Measurements from ENCODE around the gene TMEM11.
"Not testable (repeated sequence)": the region's sequence is repeated elsewhere in the genome, so short reads cannot be mapped to it uniquely, and the experiment has no call there.

TMEM11 gene

GRCh38 chr17:21233581-21234347 lies 19.8 kb upstream of the TMEM11 start:
- no peak overlapping the region for H3K27ac ChIP-seq
- POLR2A ChIA-PET (ENCODE audit: low non-redundant PET), result no interaction called here
- TF ChIP-seq, protein P1, sequence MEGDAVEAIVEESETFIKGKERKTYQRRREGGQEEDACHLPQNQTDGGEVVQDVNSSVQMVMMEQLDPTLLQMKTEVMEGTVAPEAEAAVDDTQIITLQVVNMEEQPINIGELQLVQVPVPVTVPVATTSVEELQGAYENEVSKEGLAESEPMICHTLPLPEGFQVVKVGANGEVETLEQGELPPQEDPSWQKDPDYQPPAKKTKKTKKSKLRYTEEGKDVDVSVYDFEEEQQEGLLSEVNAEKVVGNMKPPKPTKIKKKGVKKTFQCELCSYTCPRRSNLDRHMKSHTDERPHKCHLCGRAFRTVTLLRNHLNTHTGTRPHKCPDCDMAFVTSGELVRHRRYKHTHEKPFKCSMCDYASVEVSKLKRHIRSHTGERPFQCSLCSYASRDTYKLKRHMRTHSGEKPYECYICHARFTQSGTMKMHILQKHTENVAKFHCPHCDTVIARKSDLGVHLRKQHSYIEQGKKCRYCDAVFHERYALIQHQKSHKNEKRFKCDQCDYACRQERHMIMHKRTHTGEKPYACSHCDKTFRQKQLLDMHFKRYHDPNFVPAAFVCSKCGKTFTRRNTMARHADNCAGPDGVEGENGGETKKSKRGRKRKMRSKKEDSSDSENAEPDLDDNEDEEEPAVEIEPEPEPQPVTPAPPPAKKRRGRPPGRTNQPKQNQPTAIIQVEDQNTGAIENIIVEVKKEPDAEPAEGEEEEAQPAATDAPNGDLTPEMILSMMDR (conservative IDR thresholded peaks at IDR 0.05; ENCODE audit: low read depth), result no peak
- CTCF ChIA-PET, result no interaction called here
- DNase-seq (ENCODE audit: low spot score), result no peak

- CTCF ChIA-PET, result no interaction called here
- no peak overlapping the region for H3K27ac ChIP-seq
Observed at GRCh38 chr17:21232033-21232749, 18.2 kb upstream of the TMEM11 start.

DNA sequence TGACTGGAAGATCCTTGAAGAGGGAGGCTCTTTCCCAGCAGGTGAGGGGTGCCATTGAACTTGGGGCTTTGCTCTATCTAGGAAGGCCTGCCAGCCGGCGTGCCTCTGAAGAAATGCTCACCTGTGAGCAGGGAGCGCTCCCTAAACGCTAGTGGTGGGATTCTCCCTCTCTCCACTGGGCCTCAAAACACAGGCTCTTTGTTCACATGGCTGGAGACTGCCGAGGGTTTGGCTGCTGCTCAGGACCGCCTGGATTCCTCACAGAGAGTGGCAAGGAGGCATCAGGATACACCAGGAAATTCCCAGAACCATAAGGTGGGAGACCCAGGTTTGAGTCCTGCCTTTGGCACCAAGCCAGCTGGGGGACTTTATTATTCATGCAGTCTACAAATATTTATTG lies 17.6 kb upstream of the TMEM11 start:
- TF ChIP-seq, protein P1 (conservative IDR thresholded peaks at IDR 0.05; ENCODE audit: low read depth), result no peak
- ChIA-PET POLR2A (ENCODE audit: low non-redundant PET) (no interaction called here), CTCF (no interaction called here)
- no peak for DNase-seq (ENCODE audit: low spot score)
- no peak overlapping the region for H3K27ac ChIP-seq

More at GRCh38 chr17:21232033-21232749, 18.2 kb upstream of the TMEM11 start:
- POLR2A ChIA-PET (ENCODE audit: low non-redundant PET), result no interaction called here
- no peak for DNase-seq (ENCODE audit: low spot score)
- TF ChIP-seq, protein P1 (conservative IDR thresholded peaks at IDR 0.05; ENCODE audit: low read depth), result no peak

GRCh38 chr17:21228845-21229244 lies 14.9 kb upstream of the TMEM11 start:
- TF ChIP-seq, protein P1 (conservative IDR thresholded peaks at IDR 0.05; ENCODE audit: low read depth), result no peak
- POLR2A ChIA-PET (ENCODE audit: low non-redundant PET), result no interaction called here

DNA sequence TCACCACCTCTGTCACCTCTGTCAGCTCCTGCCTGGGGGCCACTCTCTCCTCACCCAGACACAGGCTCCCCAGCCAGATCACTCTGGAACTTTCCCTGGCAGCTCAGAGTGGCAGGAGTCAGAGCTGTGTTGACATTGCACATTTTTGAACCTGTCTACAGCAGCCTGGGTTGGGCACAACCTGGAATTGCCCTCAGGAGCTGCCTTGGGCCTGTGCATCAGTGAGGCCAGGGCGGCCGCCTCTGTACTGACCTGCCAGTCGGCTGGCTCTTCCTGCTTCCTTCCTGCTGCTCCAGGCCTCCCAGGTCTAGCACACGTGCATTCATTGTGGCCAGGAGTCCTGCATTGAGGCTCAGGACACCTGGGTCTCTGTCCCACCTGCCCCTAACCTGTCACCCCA lies 14.2 kb upstream of the TMEM11 start:
- ChIA-PET CTCF (no interaction called here), POLR2A (ENCODE audit: low non-redundant PET) (no interaction called here)
- H3K27ac ChIP-seq, result no peak overlapping the region
- TF ChIP-seq, protein P1 (conservative IDR thresholded peaks at IDR 0.05; ENCODE audit: low read depth), result no peak
- DNase-seq (ENCODE audit: low spot score), result no peak

More at GRCh38 chr17:21228845-21229244, 14.9 kb upstream of the TMEM11 start:
- no peak overlapping the region for H3K27ac ChIP-seq
- no peak for DNase-seq (ENCODE audit: low spot score)
- CTCF ChIA-PET, result interaction anchor here (0.6 kb wide), 1 partner anchor 1480 kb away, joined by 3 read pairs; no protein-coding TSS in a partner anchor

DNA sequence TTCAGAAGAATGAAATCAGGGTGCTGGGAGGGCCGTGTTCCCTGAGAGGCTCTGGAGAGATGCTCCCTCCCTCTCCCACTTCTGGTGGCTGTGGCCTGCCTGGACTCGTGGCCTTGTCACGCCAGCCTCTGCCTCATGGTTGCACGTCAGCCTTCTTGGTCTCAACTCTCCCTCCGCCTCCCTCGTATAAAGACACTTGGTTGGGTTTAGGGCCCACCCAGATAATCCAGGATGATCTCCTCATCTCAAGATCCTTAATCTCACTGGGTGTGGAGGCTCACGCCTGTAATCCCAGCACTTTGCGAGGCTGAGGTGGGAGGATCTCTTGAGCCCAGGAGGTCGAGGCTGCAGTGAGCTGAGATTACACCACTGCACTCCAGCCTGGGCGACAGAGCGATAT lies 13.3 kb upstream of the TMEM11 start:
- POLR2A ChIA-PET (ENCODE audit: low non-redundant PET); H3K27ac ChIP-seq; CTCF ChIA-PET; DNase-seq (ENCODE audit: low spot score): not testable (repeated sequence)

DNA sequence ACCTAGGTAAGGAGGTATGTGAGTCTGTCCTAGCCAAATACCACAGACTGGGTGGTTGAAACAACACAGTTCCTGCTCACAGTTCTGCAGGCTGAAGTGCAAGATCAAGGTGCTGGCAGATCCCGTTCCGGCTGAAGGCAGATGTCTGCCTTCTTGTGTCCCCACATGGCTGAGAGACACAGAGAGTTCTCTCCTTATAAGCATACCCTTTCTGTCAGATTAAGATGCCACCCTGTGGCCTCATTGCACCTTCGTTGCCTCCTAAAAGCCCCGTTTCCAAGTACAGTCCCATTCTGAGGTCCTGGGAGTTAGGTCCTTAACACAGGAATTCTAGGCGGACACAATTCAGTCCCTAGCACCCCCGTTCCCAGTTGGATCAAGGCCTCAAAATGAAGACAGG lies 9.1 kb upstream of the TMEM11 start:
- CTCF ChIA-PET, result no interaction called here

More for the DNA sequence above, 9.1 kb upstream of the TMEM11 start:
- POLR2A ChIA-PET (ENCODE audit: low non-redundant PET), result no interaction called here
- H3K27ac ChIP-seq, result no peak overlapping the region
- TF ChIP-seq, protein P1 (conservative IDR thresholded peaks at IDR 0.05; ENCODE audit: low read depth), result no peak
- DNase-seq (ENCODE audit: low spot score), result no peak

Measured in RWPE1 (cell line).